BLaER1 (cell line): ENCODE data around the gene KRT39.
"Not testable (repeated sequence)": the region's sequence is repeated elsewhere in the genome, so short reads cannot be mapped to it uniquely, and the experiment has no call there.

Source experiments
- H3K27ac ChIP-seq: shearing (Covaris generic); formaldehyde crosslinking; 2 replicates; pipeline ENCODE4 v1.8.1; 2022
- H3K27me3 ChIP-seq: shearing (Covaris generic); formaldehyde crosslinking; 2 replicates; pipeline ENCODE4 v1.8.1; 2022
- H3K36me3 ChIP-seq: shearing (Covaris generic); formaldehyde crosslinking; 2 replicates; pipeline ENCODE4 v1.8.1; 2022
- H3K4me1 ChIP-seq: shearing (Covaris generic); formaldehyde crosslinking; 2 replicates; pipeline ENCODE4 v1.8.1; 2022
- H3K4me2 ChIP-seq: shearing (Covaris generic); formaldehyde crosslinking; 2 replicates; pipeline ENCODE4 v1.8.1; 2022
- H3K4me3 ChIP-seq: shearing (Covaris generic); formaldehyde crosslinking; 2 replicates; pipeline ENCODE4 v1.8.1; 2022
- H3K9ac ChIP-seq: shearing (Covaris generic); formaldehyde crosslinking; 2 replicates; pipeline ENCODE4 v1.8.1; 2022
- H3K9me3 ChIP-seq: shearing (Covaris generic); formaldehyde crosslinking; 2 replicates; pipeline ENCODE4 v1.8.1; 2022
- H4K20me1 ChIP-seq: shearing (Covaris generic); formaldehyde crosslinking; 2 replicates; pipeline ENCODE4 v1.8.1; 2022
- Cebpa-rat ChIP-seq: shearing (Covaris generic); IDR thresholded peaks from 2 replicates; pipeline ENCODE4 v1.8.1; 2022

KRT39 gene

GRCh38 chr17:40926341-40926740, 40.4 kb downstream of the KRT39 start:
- Histone ChIP-seq H3K27ac (no peak overlapping the region), H3K9ac (no peak overlapping the region)

GRCh38 chr17:40922239-40922638, 44.5 kb downstream of the KRT39 start:
- no peaks in the 10 kb centered on the region for H3K9me3 ChIP-seq
- no peaks in the 10 kb centered on the region for H3K36me3 ChIP-seq
- H3K4me1 ChIP-seq, result no peaks in the 10 kb centered on the region
- H3K4me3 ChIP-seq, result no peak overlapping the region
- H3K27ac ChIP-seq, result no peak overlapping the region
- H3K27me3 ChIP-seq, result no peaks in the 10 kb centered on the region
- no peak for TF ChIP-seq Cebpa-rat
- H4K20me1 ChIP-seq, result no peaks in the 10 kb centered on the region
- H3K4me2 ChIP-seq, result no peak overlapping the region
- H3K9ac ChIP-seq, result no peak overlapping the region

More at GRCh38 chr17:40926341-40926740, 40.4 kb downstream of the KRT39 start:
- Histone ChIP-seq H3K36me3 (no peaks in the 10 kb centered on the region), H3K9me3 (no peaks in the 10 kb centered on the region), H3K4me2 (no peak overlapping the region), H3K4me1 (no peaks in the 10 kb centered on the region), H4K20me1 (no peaks in the 10 kb centered on the region), H3K27me3 (no peaks in the 10 kb centered on the region), H3K4me3 (no peak overlapping the region)
- TF ChIP-seq Cebpa-rat, result no peak

DNA sequence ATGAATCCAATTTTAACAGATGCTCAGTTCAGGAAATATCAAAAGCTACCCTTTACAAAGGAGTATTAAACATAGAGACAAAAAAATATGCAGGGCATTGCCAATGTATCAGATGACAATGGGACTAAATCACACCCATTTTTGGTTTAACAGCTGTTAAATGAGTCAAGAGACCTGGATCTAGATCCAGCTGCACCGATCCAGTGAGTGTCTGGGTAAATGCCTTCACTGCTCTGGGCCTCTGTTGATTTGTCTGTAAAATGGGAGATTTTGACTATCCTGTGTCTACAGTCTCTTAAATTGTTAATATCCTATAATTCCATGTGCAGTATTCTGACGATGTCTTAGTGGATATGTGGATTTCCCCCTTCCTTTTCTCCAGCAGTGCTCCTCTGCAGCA, 45.7 kb downstream of the KRT39 start:
- H3K9ac ChIP-seq, result no peak overlapping the region
- no peak overlapping the region for H3K4me3 ChIP-seq
- no peak overlapping the region for H3K27ac ChIP-seq
- H3K4me2 ChIP-seq, result no peak overlapping the region
- TF ChIP-seq Cebpa-rat, result no peak
- H3K9me3 ChIP-seq, result no peaks in the 10 kb centered on the region
- no peaks in the 10 kb centered on the region for H3K27me3 ChIP-seq
- H3K4me1 ChIP-seq, result no peaks in the 10 kb centered on the region
- no peaks in the 10 kb centered on the region for H3K36me3 ChIP-seq
- H4K20me1 ChIP-seq, result no peaks in the 10 kb centered on the region

DNA sequence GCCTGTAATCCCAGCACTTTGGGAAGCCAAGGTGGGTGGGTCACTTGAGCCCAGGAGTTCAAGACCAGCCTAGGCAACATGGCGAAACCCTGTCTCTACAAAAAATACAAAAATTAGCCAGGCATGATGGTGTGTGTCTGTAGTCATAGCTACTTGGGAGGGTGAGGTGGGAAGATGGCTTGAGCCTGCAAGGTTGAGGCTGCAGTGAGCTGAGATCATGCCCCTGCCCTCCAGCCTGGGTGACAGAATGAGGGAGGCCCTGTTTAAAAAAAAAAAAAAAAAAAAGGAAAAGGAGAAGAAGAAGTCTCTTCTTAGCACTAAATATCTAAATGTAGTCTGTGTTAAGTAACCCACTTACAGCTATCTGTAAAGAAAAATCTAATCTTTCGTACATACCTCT, 49.6 kb downstream of the KRT39 start:
- not testable (repeated sequence) for H4K20me1 ChIP-seq, H3K9ac ChIP-seq, H3K9me3 ChIP-seq, H3K4me1 ChIP-seq, H3K27ac ChIP-seq, H3K36me3 ChIP-seq, H3K27me3 ChIP-seq, H3K4me3 ChIP-seq, H3K4me2 ChIP-seq

DNA sequence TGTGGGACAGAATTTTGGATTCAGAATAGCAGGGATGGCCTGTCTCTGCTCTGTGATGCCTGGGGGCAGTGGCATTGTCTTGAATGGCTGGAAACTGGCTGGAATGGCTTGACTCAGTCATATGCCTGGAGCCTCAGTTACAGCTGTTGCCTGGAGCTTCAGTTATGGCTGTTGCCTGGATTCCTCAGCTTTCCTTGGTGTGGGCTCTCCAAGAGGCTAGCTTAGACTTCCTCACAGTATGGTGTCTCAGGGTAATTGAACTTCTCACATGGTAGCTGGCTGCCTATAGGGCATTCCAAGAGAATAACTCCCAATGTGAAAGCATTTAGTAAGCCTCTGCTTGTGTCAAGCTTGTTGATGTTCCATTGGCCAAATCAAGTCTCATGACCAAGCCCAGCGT, 50.4 kb downstream of the KRT39 start:
- Histone ChIP-seq H3K9me3 (no peaks in the 10 kb centered on the region), H4K20me1 (no peaks in the 10 kb centered on the region), H3K27ac (no peak overlapping the region), H3K4me2 (no peak overlapping the region), H3K27me3 (no peaks in the 10 kb centered on the region), H3K36me3 (no peaks in the 10 kb centered on the region), H3K4me1 (no peaks in the 10 kb centered on the region), H3K4me3 (no peak overlapping the region), H3K9ac (no peak overlapping the region)
- no peak for TF ChIP-seq Cebpa-rat

GRCh38 chr17:40915721-40916256, 51.0 kb downstream of the KRT39 start:
- Histone ChIP-seq H3K27me3 (no peaks in the 10 kb centered on the region), H3K4me2 (no peak overlapping the region), H3K9me3 (no peaks in the 10 kb centered on the region), H3K4me3 (no peak overlapping the region), H3K9ac (no peak overlapping the region), H3K4me1 (no peaks in the 10 kb centered on the region), H4K20me1 (no peaks in the 10 kb centered on the region), H3K36me3 (no peaks in the 10 kb centered on the region), H3K27ac (no peak overlapping the region)
- no peak for TF ChIP-seq Cebpa-rat

DNA sequence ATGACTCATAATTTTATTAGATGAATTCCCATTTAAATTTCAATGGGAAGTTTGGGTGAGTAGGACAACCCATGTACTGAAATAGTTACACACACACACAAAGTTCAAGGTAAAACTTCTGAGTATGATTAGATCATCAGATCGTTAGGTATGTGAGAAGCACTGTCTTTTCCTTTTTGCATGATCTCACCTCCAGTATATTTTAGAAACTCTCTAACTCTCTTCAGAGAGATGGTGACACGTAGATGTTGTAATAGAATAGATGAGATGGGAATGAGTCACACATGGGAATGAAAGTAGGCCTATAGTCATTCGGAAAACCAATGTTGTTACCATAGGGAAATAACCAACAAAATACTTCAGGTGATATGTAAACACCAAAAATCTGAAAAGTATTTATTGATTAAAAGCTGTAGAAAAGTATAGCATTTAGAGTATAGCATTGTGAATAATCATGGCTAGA, 51.5 kb downstream of the KRT39 start:
- no peak overlapping the region for H3K4me2 ChIP-seq

GRCh38 chr17:40914075-40914855, 52.5 kb downstream of the KRT39 start:
- H4K20me1 ChIP-seq, result no peaks in the 10 kb centered on the region

More for the DNA sequence above, 51.5 kb downstream of the KRT39 start:
- no peaks in the 10 kb centered on the region for H3K9me3 ChIP-seq
- no peaks in the 10 kb centered on the region for H3K4me1 ChIP-seq
- no peaks in the 10 kb centered on the region for H3K36me3 ChIP-seq
- TF ChIP-seq Cebpa-rat, result no peak
- H3K4me3 ChIP-seq, result no peak overlapping the region
- H3K27me3 ChIP-seq, result no peaks in the 10 kb centered on the region
- H4K20me1 ChIP-seq, result no peaks in the 10 kb centered on the region
- no peak overlapping the region for H3K27ac ChIP-seq
- no peak overlapping the region for H3K9ac ChIP-seq

GRCh38 chr17:40912486-40913210, 54.1 kb downstream of the KRT39 start:
- Histone ChIP-seq H3K4me1 (no peaks in the 10 kb centered on the region), H3K27me3 (no peaks in the 10 kb centered on the region), H3K27ac (no peak overlapping the region)

More at GRCh38 chr17:40914075-40914855, 52.5 kb downstream of the KRT39 start:
- Histone ChIP-seq H3K4me3 (no peak overlapping the region), H3K9me3 (no peaks in the 10 kb centered on the region), H3K4me2 (no peak overlapping the region), H3K9ac (no peak overlapping the region), H3K4me1 (no peaks in the 10 kb centered on the region), H3K36me3 (no peaks in the 10 kb centered on the region), H3K27ac (no peak overlapping the region), H3K27me3 (no peaks in the 10 kb centered on the region)
- TF ChIP-seq Cebpa-rat, result no peak

DNA sequence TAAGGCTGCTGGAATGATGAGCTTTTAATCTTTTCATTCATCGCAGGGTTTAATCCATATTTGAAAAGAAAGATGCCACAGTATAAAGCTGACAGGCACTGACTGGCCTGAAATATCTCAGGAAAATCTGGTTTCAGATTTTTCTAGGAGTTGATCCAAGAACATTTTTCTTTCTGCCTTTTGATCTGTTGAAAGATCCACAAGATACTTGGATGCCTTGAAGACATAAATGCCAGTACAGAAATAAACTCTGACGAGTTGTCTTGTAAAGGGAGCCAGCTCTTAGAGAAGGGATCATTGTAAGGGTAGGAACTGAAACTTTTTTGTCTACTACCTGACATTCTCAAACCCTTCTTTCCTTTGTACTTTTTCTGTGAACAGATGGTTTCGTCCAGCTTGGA, 56.3 kb downstream of the KRT39 start:
- Histone ChIP-seq H4K20me1 (no peaks in the 10 kb centered on the region), H3K9ac (no peak overlapping the region), H3K4me1 (no peaks in the 10 kb centered on the region), H3K9me3 (no peaks in the 10 kb centered on the region), H3K4me3 (no peak overlapping the region), H3K4me2 (no peak overlapping the region), H3K27me3 (no peaks in the 10 kb centered on the region), H3K36me3 (no peaks in the 10 kb centered on the region), H3K27ac (no peak overlapping the region)
- no peak for TF ChIP-seq Cebpa-rat

More at GRCh38 chr17:40912486-40913210, 54.1 kb downstream of the KRT39 start:
- Histone ChIP-seq H3K36me3 (no peaks in the 10 kb centered on the region), H3K9ac (no peak overlapping the region), H3K9me3 (no peaks in the 10 kb centered on the region), H3K4me3 (no peak overlapping the region), H4K20me1 (no peaks in the 10 kb centered on the region), H3K4me2 (no peak overlapping the region)
- no peak for TF ChIP-seq Cebpa-rat
